Brain microvascular endothelial cell (primary cell): ENCODE data around the gene ATP5F1D.
"Not testable (repeated sequence)": the region's sequence is repeated elsewhere in the genome, so short reads cannot be mapped to it uniquely, and the experiment has no call there.

ENCODE experiments used
- DNase-seq: peaks from one replicate; pipeline ENCODE4 v3.0.0-alpha.2; 2020
- H3K27ac ChIP-seq: fragments of 250-450 bp; sonication (Bioruptor Pico); 2 replicates; pipeline ENCODE4 v1.5.1; 2020; ENCODE audit warnings: mild to moderate bottlenecking, moderate library complexity
- H3K27me3 ChIP-seq: fragments of 250-450 bp; sonication (Bioruptor Pico); replicated peaks from 2 replicates; pipeline ENCODE4 v1.5.1; 2020; ENCODE audit warnings: mild to moderate bottlenecking
- H3K36me3 ChIP-seq: fragments of 250-450 bp; sonication (Bioruptor Pico); replicated peaks from 2 replicates; pipeline ENCODE4 v1.5.1; 2020; ENCODE audit warnings: mild to moderate bottlenecking
- H3K4me3 ChIP-seq: 2 replicates; pipeline ENCODE4 v1.5.1; 2011; ENCODE audit warnings: low read depth, mild to moderate bottlenecking, control low read depth, low read length, moderate library complexity
- in situ Hi-C: cut with HindIII; loops from 2 replicates; pipeline ENCODE4 v1.10.0; 2017; ENCODE audit warnings: low sequenced_read_pairs, low pct_ligation_motif_present
- TF ChIP-seq, protein P1 (sequence below): IDR thresholded peaks from 2 replicates; pipeline ENCODE4 v1.5.1; 2011; ENCODE audit warnings: low read depth, mild to moderate bottlenecking, moderate library complexity, low read length, control low read depth, inconsistent platforms; ENCODE audit errors: missing control alignments

The ATP5F1D gene

DNA sequence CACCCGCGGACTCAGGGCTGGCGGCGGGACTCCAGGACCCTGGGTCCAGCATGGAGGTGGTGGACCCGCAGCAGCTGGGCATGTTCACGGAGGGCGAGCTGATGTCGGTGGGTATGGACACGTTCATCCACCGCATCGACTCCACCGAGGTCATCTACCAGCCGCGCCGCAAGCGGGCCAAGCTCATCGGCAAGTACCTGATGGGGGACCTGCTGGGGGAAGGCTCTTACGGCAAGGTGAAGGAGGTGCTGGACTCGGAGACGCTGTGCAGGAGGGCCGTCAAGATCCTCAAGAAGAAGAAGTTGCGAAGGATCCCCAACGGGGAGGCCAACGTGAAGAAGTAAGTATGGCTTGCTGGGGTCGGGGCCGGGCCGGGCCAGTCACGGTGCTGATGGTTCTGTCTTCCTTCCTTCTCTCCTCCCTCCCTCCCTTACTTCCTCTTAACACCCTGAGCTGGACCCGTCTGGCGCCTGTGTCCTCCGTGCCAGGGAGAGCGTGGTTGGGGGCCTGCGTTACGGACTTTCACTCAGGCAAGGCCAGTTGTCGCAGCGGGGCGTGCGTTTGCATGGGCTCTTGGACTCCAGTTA lies 34.6 kb upstream of the ATP5F1D start:
- DNase-seq = no peak
- Histone ChIP-seq H3K4me3 (peak overlapping the region; percentile 70), H3K36me3 (peaks cover 3% of the 10 kb centered on the region), H3K27ac (peak overlapping the region; percentile 18), H3K27me3 (no peaks in the 10 kb centered on the region)
- TF ChIP-seq, protein P1, sequence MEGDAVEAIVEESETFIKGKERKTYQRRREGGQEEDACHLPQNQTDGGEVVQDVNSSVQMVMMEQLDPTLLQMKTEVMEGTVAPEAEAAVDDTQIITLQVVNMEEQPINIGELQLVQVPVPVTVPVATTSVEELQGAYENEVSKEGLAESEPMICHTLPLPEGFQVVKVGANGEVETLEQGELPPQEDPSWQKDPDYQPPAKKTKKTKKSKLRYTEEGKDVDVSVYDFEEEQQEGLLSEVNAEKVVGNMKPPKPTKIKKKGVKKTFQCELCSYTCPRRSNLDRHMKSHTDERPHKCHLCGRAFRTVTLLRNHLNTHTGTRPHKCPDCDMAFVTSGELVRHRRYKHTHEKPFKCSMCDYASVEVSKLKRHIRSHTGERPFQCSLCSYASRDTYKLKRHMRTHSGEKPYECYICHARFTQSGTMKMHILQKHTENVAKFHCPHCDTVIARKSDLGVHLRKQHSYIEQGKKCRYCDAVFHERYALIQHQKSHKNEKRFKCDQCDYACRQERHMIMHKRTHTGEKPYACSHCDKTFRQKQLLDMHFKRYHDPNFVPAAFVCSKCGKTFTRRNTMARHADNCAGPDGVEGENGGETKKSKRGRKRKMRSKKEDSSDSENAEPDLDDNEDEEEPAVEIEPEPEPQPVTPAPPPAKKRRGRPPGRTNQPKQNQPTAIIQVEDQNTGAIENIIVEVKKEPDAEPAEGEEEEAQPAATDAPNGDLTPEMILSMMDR = no peak
- in situ Hi-C loops = no loop called here

- H3K27ac ChIP-seq, H3K4me3 ChIP-seq, H3K27me3 ChIP-seq, H3K36me3 ChIP-seq, in situ Hi-C loops, DNase-seq: not testable (repeated sequence)
Measured at GRCh38 chr19:1208830-1209229, 32.7 kb upstream of the ATP5F1D start.

DNA sequence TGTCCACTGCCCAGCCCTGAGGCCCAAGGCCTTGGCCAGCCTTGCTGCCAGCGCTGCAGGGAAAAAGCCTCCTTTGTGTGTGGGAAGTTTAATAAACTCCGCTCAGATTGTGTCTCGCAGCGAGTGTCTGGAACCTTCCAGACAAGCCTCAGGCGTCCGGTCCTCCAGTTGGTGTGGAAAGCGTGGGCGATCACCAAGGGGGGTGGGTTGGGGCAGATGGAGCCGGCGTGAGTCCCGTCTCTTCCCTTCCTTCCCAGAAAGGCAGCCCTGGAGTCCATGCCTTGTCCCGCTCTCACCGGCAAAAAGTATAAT lies 31.4 kb upstream of the ATP5F1D start:
- no peak overlapping the region for H3K4me3 ChIP-seq
- TF ChIP-seq, protein P1 = no peak
- peaks cover 7% of the 10 kb centered on the region for H3K36me3 ChIP-seq
- in situ Hi-C loops = no loop called here
- DNase-seq = no peak
- H3K27me3 ChIP-seq = no peaks in the 10 kb centered on the region
- no peak overlapping the region for H3K27ac ChIP-seq

DNA sequence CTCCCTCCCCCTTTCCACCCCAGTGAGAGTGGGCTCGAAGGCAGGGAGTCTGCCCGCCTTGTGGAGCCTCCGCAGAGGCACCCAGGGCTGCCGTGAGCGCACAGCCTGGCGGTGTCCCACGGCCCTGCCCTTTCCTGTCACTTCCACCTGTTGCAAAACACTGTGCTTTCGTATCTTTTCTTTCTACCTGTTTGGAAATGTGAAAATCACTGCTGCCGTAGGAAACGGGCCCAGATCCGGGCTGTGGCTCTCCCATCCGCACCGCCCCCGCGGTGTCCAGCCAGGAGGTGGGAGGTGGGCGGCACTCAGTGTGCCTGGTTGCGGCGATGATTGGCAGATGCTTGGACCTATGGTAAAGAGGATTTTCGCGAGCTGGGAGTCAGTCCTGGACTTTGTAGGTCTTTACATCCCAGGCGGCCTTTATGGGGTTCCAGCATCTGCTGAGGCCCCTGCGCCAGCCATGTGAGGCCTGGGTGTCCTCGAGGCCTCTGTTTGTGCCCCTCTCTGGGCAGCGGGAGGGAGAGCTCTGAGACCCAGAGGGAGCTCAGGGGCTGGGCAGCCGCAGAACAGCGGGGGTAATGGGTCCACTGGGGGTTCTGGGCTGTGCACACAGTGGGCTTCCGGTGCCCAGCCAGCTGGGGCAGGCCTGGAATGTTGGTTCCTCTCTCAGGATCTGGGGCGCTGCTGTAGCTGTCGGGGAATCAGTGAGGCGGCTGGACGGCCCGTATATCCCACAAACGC lies 29.9 kb upstream of the ATP5F1D start:
- Histone ChIP-seq H3K4me3 (no peak overlapping the region), H3K27me3 (no peaks in the 10 kb centered on the region), H3K36me3 (peaks cover 7% of the 10 kb centered on the region), H3K27ac (no peak overlapping the region)
- DNase-seq = no peak
- TF ChIP-seq, protein P1 = no peak
- in situ Hi-C loops = no loop called here

DNA sequence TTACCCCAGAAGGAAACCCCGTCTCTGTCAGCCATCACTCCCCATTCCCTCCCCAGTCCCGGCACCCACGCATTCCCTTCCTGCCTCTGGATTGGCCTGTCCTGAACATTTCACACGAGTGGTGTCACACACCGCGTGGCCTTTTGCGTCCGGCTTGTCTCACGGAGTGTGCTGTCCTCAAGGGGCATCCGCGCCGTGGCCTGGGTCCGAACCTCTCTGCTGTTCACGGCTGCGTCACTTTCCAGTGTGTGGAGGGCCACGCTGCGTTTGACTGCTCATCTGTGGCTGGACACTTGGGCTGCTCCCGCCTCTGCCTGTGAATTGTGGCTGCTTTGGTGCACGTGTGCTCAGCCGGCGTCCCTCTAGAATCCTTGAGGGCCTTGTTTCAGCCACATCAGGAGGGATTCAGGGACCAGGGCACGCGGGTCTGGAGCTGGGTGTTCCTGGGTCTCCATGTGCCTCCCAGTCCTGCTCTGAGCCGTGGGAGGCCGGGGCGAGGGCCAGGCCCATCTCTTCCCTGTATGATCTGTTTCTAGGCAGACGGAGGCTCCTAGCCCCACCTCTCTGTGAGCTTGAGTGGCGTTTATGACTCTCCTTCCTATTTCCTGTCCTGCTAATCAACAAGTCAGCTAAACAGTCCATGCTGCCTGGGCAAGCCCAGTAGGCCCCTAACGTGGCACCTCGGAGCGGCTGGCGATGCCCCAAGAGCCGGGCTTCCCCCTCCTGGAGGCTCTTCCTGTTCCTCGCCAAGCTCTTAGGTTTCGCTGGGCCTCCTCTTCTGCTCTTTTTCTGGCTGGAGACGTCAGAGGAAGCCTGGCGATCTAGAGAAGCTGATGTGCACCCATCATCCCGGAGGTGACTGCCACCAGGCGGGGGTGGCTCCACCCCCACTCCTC lies 27.9 kb upstream of the ATP5F1D start:
- Histone ChIP-seq H3K27ac (peak overlapping the region; percentile 61), H3K4me3 (no peak overlapping the region), H3K36me3 (peaks cover 7% of the 10 kb centered on the region), H3K27me3 (no peaks in the 10 kb centered on the region)
- in situ Hi-C loops = no loop called here
- peak; percentile 73 for DNase-seq
- TF ChIP-seq, protein P1 = no peak

DNA sequence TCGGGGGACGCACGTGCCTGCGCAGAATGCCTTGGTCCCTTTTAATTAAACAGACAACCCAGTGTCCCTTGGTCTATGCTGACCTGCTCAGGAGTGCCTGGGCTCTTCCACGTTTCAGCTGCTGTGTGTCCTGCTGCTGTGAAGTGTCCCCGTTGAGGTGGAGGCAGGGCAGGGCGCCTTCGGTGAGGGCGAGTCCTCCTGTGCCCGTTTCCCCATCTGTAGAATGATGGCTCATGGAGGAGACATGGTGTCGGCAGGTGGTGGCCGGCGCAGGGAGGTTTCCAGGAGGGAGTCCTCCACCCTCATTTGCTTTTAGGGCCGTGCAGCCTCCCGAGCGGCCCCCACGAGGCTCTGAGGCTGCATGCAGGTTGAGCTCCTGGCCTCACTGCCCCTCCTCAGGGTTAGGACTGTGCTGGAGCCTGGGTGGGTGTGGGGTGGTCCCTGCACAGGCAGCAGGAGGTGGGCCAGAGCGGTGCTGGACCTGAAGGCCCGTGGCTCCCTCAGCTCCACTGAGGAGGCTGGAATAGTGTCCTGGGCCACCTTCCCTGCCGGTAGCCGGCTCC lies 27.2 kb upstream of the ATP5F1D start:
- DNase-seq = no peak
- Histone ChIP-seq H3K27me3 (no peaks in the 10 kb centered on the region), H3K36me3 (peaks cover 7% of the 10 kb centered on the region), H3K4me3 (no peak overlapping the region), H3K27ac (peak overlapping the region; percentile 61)
- in situ Hi-C loops = no loop called here
- TF ChIP-seq, protein P1 = no peak
